Frontal cortex (tissue), 4 donors: ENCODE data around the gene ZP1. TPM values are rescaled to one million over a fixed set of nuclear protein-coding genes. Genes with fewer than 3 reads are reported as not detected.

Source experiments
- DNase-seq, 2 donors: peaks; one replicate each; pipeline ENCODE4 v3.0.0; 2012; ENCODE audit warnings: low spot score in 2 of 2
- FAIRE-seq: peaks from 2 replicates; lab custom pipeline; 2012; peaks lifted over from hg19 to GRCh38; lab: Jason Lieb, UNC
- total RNA-seq: library from RNA; depleted of rRNA; stranded (reverse); fragments of >200 nt; gene quantifications from one replicate; pipeline ENCODE4 v1.2.3, GENCODE V29; 2014
- donor health status: control.
- donor health status: control.
- donor health status: control.

Gene ZP1
- total RNA-seq, 1 donor from 2014 or later, result not detected

DNA sequence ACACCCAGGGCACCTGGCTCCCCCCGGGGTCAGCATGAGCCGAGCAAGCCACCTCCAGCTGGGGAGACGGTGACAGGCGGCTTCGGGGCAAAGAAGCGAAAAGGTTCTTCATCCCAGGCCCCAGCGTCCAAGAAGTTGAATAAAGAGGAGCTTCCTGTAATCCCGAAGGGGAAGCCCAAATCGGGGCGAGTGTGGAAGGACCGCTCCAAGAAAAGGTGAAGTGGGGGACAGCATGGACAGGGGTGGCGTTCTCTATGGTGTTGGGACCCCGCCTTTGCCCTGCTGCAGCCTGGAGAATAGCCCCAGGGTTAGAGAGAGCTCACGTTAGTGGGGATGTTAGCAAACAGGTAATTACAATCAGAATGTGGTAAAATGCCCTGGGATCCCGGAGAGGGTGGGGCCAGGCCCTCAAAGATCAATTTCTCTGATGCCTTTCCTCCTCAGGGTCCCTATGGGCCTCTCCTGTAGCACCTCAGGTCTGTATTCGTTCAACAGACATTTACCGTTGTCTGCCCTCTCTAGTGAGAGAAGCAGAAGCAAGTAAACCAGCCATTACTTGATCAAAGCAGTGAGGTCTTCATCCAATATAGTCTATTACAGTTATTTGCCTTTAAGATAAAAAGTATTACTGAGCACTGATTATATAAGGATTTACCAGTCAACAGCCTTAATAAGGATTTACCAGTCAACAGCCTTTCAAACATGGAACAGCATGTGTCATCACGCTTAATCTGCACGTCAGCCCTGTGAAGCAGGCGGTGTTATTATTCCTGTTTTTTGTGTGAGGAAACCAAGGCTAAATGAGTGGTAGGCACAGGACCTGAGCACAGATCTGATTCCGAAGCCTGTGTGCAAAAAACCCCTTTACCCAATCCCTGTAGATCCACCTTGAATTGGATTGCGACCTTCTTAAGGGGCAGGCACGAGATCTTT, 24.4 kb upstream of the ZP1 start:
- no peak for FAIRE-seq
- DNase-seq, result no peak

DNA sequence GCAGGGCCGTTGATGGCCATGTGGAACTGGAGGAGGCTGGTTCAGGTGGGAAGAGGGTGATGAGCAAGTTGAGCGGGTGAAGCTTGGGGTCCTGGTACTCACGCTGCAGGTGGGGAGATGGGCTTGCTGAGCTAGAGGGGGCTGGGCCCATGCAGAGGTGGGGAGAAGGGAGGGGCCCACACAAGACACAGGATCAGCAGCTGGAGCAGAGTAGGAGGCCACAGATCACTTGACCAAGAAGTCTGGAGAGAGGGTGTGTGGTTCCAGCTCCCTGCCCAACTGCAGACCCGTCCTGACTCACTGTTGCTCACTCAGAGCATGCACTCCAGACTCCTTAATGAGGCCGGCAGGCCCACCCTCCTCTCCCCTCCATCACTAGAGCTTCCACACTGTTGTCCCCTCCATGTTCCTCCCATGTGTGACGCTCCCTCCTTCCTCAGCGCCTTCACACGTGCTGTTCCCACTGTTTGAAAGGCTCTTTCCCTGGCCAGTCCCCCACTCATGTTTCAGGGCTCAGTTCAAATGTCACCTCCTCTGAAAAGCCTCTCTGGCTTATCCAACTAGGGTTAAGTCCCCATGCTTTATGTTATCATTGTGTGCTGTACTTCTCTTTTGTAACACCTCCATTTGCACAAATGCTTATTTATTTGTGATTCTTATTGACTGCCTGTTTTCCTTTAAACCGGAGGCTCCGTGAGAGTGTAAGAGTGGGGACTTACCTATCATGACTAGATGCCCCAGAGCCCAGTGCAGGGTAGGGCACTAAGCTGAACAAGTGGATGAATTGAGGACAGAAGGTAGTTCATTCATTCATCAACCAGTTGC, 23.1 kb upstream of the ZP1 start:
- DNase-seq (no peak), FAIRE-seq (no peak)

DNA sequence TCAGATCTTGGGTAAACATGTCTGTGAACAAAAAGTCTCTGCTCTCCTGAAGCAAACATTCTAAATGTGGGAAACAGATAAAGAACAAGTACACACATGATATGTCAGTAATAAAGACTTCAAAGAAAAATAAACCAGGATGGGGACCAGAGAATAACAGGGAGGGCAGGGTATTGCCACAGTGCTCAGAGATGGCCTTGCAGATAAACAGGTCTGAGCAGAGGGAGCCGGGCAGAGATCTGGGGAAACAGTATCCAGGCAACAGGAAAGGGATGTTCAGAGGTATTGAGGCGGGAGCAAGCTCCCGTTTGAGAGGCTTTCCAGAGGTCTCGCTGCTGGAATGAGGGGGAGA, 22.5 kb upstream of the ZP1 start:
- DNase-seq (no peak), FAIRE-seq (no peak)

DNA sequence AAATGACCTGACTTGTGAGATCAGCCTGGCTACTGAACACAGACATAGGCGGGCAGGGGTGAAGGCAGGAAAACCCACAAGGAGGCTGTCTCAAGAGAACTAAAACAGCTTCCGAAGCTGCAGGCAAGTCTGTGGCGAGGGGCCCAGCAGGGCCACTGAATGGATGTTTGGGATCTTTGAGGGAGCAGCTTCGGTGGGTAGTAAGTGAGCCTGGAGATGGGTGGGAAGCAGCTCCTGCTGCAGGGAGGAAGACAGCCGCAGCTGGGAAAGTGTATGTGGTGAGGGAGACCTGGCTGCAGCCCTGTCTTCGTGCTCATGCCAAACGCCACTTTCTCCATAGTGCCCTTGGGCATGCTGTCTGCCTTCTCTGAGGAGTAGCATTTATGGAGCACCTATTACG, 22.0 kb upstream of the ZP1 start:
- DNase-seq (no peak), FAIRE-seq (no peak)

DNA sequence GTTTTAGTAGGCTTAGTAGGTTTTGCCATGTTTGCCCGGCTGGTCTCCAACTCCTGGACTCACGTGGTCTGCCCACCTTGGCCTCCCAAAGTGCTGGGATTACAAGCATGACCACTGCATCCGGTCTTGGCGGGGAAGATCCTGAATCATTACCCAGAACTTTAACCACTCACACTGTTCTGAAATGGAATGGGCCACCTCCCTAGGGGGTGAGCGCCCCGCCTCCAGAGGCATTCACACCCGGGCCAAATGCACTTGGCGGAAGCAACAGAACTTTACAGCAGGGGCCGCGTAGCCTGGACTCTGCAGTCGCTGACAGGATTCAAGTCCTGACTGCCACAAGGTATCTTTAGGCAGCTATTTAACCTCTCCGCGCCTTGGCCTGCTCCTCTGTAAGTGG, 20.1 kb upstream of the ZP1 start:
- FAIRE-seq (no peak), DNase-seq (no peak)

DNA sequence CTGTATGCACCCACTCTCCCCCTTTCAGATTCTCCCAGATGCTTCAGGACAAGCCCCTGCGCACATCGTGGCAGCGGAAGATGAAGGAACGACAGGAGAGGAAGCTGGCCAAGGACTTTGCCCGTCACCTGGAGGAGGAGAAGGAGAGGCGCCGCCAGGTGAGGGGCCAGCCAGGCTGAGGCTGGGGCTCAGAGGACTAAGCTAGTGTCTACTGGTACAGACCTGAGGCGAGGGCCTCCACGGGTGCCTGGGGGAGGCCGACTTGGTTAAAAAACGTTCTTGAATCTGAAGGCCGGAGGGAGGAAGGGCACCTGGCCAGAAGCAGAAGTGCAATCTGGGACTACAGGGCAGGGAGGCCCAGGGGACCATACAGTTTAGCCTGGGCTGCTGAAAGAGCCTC, 19.4 kb upstream of the ZP1 start:
- no peak for FAIRE-seq
- no peak for DNase-seq

DNA sequence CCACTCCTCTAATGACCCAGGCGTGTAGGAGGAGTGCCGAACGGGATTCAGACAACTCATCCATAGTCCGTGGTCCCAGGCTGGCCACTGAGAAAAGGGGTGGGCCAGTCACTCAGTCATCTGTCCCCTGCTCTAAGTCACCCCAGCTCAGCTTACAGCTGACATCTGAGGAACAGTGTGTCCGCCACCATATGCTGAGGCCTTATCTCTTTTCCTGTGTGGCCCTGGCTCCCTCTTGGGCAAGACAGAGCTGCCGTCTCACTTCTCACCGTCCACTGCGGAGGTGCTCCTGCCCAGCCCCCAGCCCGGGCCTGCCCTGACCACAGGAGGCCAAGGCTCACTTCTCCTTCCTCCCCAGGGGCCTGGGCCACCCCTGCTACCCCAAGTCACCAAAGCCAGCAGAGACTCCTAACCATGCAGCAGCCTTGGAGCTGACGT, 18.6 kb upstream of the ZP1 start:
- DNase-seq (no peak), FAIRE-seq (no peak)

DNA sequence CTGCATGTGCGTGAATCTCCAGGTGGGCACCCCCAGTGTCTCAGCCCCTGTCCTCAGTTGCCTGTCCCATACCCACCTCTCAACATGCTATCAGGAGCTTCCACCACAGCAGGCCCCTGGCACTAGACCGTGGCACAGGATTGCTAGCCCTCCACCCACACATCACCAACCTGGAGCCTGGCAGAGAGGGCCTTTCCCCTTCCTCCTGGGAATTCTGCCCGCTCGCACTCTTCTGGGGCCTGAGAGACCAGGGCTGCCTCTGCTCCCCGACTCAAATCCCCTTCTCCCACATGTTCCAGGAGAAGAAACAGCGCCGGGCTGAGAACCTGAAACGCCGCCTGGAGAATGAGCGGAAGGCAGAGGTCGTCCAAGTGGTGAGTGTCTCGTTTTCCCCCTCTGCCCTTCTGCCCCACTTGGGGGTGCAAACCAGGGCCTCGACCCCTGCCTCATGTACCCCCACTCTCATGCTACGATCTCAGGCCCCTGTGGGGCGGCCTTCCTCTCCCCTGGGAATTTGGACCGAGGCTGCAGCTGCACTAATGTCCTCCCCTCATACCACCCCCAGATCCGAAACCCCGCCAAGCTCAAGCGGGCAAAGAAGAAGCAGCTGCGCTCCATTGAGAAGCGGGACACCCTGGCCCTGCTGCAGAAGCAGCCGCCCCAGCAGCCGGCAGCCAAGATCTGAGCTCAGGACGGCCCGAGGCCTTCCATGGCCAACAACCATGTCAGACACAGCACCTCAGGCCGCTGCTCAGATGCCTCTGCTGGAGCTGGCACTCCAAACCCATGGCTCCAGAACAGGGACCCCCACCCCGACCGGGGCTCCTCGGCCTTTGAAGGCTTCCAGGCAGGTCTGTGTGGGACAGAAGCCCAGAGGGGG, 17.5 kb upstream of the ZP1 start:
- no peak for FAIRE-seq

DNA sequence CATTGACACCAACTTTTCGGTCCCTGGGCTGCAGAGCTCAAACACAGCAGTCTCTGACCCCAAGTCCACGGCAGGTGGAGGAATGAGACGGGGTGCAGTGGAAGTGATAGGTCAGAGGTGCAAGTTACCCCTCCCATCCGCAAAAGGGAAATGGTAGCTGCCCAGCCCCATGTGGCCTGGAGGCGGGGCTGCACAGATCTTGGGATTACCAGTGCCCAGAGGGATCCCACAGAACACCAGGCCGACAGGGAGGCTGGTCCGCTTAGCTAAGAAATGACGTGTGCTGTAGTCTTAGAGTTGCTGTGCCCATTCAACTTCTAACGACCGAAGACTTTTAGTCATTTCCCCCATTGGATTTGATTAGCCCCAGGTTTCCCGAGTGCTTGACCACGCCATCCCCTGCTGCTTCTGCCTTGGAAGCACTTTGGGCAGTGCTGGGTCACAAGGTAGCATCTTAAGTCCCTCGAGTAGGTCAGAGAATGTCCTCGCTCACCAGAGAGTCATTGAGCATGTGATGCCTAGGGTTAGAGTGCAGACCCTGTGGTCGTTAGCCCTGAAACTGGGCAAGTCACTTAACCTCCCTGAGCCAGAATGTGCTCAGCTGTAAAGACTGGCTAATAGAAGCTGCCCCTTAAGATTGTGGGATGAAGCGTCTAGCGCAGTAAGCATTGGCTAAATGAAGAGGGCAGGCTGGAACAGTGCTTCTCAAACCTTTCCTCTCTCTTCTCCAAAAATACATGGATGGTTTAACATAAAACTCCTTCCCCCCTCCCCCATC, 15.8 kb upstream of the ZP1 start:
- DNase-seq (no peak), FAIRE-seq (no peak)

More for the DNA sequence above, 17.5 kb upstream of the ZP1 start:
- no peak for DNase-seq

DNA sequence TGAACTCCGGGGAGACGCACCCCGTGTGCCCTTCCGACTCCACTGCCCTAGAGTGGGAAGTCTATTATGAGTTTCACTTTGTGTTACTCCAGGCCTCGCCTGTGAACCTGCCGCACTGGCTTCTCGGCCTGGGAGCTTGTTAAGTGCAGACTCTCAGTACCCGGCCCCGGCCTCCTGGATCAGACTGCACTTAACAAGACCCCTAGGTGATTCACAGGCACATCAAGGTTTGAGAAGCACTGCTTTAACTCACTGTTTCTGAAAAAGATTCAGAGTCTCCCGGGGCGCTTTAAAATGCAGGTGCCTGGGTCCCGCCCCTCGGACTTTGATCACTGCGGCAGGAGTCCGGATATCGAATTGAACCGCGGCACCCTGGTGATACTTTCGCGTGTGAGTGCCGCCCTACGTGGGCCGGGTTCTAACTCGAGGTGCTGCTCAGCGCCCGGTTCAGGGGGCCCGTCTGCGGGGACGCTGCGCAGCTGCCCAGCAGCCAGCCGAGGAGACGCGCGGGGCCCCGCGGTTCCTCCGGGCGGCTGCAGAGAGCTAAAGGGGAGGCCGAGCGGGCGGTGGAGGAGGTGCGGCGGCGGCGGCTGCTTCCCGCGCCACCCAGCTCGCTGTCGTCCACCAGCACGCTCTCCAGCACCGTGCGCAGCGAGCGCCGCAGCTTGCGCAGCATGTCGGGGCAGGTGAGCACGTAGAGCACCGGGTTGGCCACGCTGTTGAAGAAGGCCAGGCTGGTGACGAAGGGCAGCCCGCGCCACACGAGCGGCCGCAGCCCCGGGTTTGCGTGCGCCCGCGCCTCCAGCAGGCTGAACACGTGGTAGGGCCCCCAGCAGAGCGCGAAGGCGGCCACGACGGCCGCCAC, 15.0 kb upstream of the ZP1 start:
- DNase-seq, result no peak
- no peak for FAIRE-seq

DNA sequence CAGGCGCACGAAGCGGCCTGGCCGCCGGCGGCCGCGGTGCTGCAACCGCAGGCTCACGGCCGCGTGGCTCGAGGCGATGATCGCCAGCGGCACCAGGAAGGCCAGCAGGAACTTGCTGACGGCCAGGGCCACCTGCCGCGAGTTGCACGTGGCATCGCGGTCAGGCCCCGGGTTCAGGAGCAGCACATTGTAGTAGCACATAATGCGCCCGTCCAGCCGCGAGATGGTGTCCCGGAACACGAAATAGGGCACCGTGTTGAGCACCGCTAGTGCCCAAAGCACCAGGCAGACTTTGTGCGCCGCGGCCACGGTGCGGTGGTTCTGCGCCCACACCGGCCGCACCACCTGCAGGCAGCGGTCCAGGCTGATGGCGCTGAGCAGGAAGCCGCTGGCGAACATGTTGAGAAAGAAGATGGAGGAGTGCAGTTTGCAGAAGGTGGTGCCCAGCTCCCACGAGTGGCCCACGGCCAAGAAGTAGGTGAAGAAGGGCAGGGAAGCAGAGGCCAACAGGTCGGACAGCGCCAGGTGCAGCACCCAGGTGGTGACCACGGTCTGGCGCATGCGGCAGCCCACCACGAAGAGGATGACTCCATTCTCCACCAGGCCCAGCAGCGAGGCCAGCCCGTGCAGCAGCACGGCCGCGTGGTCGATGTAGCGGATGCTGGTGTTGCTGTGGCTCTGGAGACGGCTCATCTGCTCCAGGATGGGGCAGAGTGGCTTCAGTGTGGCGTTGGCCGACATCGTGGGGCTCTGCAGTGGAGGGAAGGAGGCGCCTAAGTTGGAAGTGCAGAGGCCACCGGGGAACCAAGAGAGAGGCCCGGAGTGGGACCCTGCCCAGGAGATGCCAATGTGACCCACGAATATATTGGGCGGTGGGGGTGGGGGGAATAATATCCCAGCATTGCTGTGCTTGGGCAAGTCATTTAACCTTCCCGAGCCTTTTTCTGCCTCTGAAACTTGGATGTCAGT, 14.1 kb upstream of the ZP1 start:
- FAIRE-seq (no peak), DNase-seq (no peak)

DNA sequence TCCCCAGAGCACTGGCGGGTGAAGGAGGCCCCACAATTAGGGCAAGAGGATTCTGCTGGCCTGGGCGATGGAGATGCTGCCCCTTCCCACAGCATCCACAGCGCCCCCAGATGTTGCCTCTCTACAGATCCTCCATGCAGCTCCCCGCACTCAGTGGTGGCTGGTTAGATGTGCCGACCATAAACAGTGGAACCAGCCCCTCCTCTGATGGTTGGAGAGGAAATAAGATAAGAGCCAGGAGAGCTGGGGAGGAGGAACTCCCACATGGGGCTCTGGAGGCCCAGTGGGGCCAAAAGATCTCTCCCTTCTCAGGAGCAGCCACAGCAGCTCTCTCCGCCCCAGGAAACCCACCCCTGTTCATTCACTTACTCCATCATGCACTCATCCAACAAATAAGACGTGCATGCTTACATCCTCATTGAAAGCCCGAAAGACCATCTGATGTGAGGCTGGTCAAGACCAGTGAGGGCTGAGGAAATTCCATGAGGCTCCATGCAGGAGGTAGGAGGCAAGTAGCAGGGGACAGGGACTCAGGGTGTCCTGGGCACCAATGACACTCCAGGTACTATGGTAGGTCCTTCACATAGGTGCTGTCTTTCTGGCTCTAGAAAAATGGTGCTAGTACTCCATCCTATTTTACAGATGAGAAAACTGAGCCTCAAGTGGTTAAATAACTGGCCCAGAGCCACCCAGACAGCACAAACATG, 13.0 kb upstream of the ZP1 start:
- FAIRE-seq (no peak), DNase-seq (no peak)

DNA sequence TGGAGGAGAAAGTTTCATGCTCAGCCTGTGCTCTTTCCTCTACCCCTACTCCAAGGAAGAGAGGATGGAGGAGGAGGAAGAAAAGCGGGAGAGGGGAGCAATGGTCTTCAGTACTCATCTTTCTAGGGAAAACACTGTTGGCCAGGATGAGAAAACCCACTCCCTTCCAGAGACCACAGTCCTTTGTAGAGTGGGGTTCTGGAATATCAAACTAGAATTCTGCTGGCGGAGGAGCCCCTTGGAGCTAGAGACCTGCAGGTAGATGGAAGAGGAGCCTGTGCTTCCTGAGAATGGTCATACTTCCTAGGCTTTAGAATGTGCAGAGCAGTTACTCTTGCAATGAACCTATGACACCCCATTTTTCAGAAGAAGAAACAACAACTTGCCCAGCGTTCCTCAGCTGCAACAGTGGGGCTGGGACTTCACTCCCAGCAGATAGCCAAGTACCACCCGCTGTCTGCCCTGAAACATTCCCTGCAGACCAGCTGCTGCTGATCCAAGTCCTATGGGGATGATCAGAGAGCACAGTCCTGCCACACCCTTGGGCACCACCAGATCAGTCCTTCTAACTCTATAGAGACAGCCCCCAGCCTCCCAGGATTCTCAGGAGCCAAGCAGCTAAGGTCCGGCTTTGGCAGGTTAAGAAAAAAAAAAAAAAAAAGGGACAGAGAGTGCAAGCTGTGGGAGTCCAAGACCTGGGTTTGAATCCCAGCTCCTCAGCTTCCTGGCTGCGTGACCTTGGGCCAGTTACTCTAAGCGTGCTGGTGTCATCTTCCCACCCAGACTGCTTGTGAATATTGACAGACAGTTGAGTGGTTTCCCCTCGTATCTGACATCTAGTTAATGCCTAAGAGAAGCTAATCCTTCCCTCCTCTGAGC, 12.3 kb upstream of the ZP1 start:
- DNase-seq (no peak), FAIRE-seq (no peak)

DNA sequence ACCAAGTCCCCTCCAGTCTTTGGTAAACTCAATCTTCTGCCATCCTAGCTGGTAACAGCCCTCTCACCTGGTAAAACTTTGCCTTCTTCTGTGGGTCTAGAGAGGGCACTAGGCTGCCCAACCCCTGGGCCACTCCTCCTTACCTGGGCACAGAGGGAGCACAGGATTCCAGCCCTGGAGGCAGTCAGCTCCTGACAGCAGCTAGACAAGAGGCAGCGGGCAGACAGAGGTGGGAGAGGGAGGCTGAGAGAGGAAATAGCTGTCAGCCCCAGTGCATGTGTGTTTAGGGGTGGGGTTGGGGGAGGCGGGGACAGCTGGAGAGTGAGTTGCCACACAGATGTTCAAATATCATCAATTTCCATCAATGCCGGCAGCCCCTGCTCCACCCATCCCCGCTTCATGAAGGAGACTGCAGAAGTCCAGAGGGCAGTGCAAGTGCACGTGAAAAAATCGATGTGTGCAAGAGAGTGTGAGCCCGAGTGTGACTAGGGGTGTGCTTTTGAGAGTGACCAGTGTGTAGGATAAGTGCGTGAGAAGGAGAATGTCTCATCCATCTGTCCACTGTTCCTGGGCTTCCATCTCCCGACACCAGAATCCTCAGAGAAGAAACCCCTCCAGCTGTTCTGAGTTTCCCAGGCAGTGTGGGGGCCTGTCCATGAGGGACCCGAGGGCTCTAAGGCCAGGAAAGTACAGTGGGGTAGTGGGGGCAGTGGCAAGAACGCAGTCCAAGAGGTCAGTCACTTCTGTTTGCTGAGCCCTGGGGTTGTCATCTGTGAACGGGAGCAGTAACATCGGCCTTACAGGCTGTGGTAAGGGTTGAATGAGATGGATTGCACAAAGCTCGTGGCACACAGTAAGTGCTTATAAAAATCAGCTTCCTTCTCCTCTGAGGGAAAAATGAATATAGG, 11.4 kb upstream of the ZP1 start, which contains the start of gene PTGDR2:
PTGDR2 (minus strand) TSS at position 225 of the 908 bp plus-strand sequence. CDS start 2,228 bp downstream, outside the sequence.
- FAIRE-seq (no peak), DNase-seq (no peak)
